ENCODE data around the gene SUGCT.

GRCh38 chr7:40711706-40712105 is 576.9 kb downstream of the SUGCT start:
- TF ChIP-seq, protein P1, sequence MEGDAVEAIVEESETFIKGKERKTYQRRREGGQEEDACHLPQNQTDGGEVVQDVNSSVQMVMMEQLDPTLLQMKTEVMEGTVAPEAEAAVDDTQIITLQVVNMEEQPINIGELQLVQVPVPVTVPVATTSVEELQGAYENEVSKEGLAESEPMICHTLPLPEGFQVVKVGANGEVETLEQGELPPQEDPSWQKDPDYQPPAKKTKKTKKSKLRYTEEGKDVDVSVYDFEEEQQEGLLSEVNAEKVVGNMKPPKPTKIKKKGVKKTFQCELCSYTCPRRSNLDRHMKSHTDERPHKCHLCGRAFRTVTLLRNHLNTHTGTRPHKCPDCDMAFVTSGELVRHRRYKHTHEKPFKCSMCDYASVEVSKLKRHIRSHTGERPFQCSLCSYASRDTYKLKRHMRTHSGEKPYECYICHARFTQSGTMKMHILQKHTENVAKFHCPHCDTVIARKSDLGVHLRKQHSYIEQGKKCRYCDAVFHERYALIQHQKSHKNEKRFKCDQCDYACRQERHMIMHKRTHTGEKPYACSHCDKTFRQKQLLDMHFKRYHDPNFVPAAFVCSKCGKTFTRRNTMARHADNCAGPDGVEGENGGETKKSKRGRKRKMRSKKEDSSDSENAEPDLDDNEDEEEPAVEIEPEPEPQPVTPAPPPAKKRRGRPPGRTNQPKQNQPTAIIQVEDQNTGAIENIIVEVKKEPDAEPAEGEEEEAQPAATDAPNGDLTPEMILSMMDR (IDR thresholded peaks at IDR 0.05), result no peak
- TF ChIP-seq POLR2A (IDR thresholded peaks at IDR 0.05), result no peak
